Measurements from ENCODE around the gene LMBR1. TPM values are rescaled to one million over a fixed set of nuclear protein-coding genes. Genes with fewer than 3 reads are reported as not detected.
"Not testable (repeated sequence)": the region's sequence is repeated elsewhere in the genome, so short reads cannot be mapped to it uniquely, and the experiment has no call there.

The LMBR1 gene
- total RNA-seq, 1 donor from 2014 or later = 100 TPM

- DNase-seq (ENCODE audit: low read depth, low spot score) = not testable (repeated sequence)
Measured at GRCh38 chr7:156701787-156702186, 191.2 kb downstream of the LMBR1 start.

- DNase-seq (ENCODE audit: low read depth, low spot score) = not testable (repeated sequence)
Measured at GRCh38 chr7:156698512-156698911, 194.5 kb downstream of the LMBR1 start.

- not testable (repeated sequence) for DNase-seq (ENCODE audit: low read depth, low spot score)
Measured at GRCh38 chr7:156697283-156697682, 195.7 kb downstream of the LMBR1 start.

GRCh38 chr7:156693627-156694026 lies 199.4 kb downstream of the LMBR1 start:
- no peak for DNase-seq (ENCODE audit: low read depth, low spot score)

GRCh38 chr7:156692849-156693248 lies 200.1 kb downstream of the LMBR1 start:
- DNase-seq (ENCODE audit: low read depth, low spot score) = no peak

- DNase-seq (ENCODE audit: low read depth, low spot score) = no peak
Measured at GRCh38 chr7:156691764-156692163, 201.2 kb downstream of the LMBR1 start.

- no peak for DNase-seq (ENCODE audit: low read depth, low spot score)
Measured at GRCh38 chr7:156684661-156685060, 208.3 kb downstream of the LMBR1 start.

GRCh38 chr7:156684251-156684650 lies 208.7 kb downstream of the LMBR1 start:
- DNase-seq (ENCODE audit: low read depth, low spot score) = no peak

GRCh38 chr7:156682928-156683327 lies 210.1 kb downstream of the LMBR1 start:
- no peak for DNase-seq (ENCODE audit: low read depth, low spot score)

GRCh38 chr7:156680281-156680680 lies 212.7 kb downstream of the LMBR1 start:
- no peak for DNase-seq (ENCODE audit: low read depth, low spot score)

GRCh38 chr7:156677374-156678054 lies 215.5 kb downstream of the LMBR1 start:
- DNase-seq (ENCODE audit: low read depth, low spot score) = no peak

- no peak for DNase-seq (ENCODE audit: low read depth, low spot score)
Measured at GRCh38 chr7:156676263-156676662, 216.7 kb downstream of the LMBR1 start.

- DNase-seq (ENCODE audit: low read depth, low spot score) = no peak
Measured at GRCh38 chr7:156675721-156676120, 217.3 kb downstream of the LMBR1 start.

- DNase-seq (ENCODE audit: low read depth, low spot score) = no peak
Measured at GRCh38 chr7:156673902-156674301, 219.1 kb downstream of the LMBR1 start.

- no peak for DNase-seq (ENCODE audit: low read depth, low spot score)
Measured at GRCh38 chr7:156673454-156673853, 219.5 kb downstream of the LMBR1 start.

GRCh38 chr7:156669035-156669828 lies 223.8 kb downstream of the LMBR1 start:
- DNase-seq (ENCODE audit: low read depth, low spot score) = no peak

- no peak for DNase-seq (ENCODE audit: low read depth, low spot score)
Measured at GRCh38 chr7:156668130-156668741, 224.7 kb downstream of the LMBR1 start.

- DNase-seq (ENCODE audit: low read depth, low spot score) = no peak
Measured at GRCh38 chr7:156667110-156667426, 225.9 kb downstream of the LMBR1 start.

- DNase-seq (ENCODE audit: low read depth, low spot score) = no peak
Measured at GRCh38 chr7:156666368-156667109, 226.4 kb downstream of the LMBR1 start.

GRCh38 chr7:156665101-156665500 lies 227.9 kb downstream of the LMBR1 start:
- DNase-seq (ENCODE audit: low read depth, low spot score) = no peak

GRCh38 chr7:156662277-156662676 lies 230.7 kb downstream of the LMBR1 start:
- DNase-seq (ENCODE audit: low read depth, low spot score) = no peak

GRCh38 chr7:156661637-156662036 lies 231.3 kb downstream of the LMBR1 start:
- no peak for DNase-seq (ENCODE audit: low read depth, low spot score)
